Epithelial cell of proximal tubule (primary cell): ENCODE data around the gene CCDC117. TPM values are rescaled to one million over a fixed set of nuclear protein-coding genes. Genes with fewer than 3 reads are reported as not detected.

Source experiments
- DNase-seq: peaks from one replicate; pipeline ENCODE4 v3.0.0-alpha.2; 2011; ENCODE audit warnings: low read depth
- H3K4me3 ChIP-seq: 2 replicates; pipeline ENCODE4 v1.5.1; 2011; ENCODE audit warnings: low read depth, mild to moderate bottlenecking, low read length
- total RNA-seq: library from RNA; depleted of rRNA; stranded (reverse); fragments of >200 nt; gene quantifications from 2 replicates; pipeline ENCODE4 v1.2.3, GENCODE V29; 2015
- TF ChIP-seq, protein P1 (sequence below): conservative IDR thresholded peaks from 2 replicates; pipeline ENCODE4 v1.5.1; 2012; ENCODE audit warnings: low read depth, mild to moderate bottlenecking, low read length

The CCDC117 gene
- total RNA-seq, 1 donor from 2014 or later, result 17.1 TPM

DNA sequence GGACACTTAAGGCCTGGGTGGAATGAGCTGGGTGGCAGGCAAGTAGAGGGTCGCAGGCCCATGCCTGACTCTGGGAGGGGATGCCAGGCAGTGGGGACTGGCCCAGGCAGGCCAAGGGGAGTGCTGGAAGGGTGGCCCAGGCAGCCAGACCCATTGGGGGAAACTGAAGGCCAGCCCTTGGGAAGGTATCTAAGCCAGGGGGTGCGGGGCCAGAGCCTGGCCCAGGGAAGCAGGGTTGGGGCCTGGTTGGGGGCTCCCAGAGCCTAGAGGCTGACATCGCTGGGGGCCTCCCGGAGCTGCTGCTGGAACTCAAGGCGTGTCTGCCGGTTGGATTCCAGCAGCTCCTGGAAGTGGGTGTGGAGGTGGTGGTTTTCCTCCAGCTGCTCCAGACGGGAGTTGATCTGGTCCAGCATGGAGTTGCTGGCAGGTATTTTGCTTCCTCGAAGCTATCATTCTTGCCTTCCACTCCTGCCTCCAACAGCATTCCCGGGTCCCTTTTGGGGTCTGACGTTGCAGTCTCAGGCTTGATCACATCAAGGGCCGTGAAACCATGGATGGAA lies 63.2 kb downstream of the CCDC117 start:
- no peak for DNase-seq
- TF ChIP-seq, protein P1, sequence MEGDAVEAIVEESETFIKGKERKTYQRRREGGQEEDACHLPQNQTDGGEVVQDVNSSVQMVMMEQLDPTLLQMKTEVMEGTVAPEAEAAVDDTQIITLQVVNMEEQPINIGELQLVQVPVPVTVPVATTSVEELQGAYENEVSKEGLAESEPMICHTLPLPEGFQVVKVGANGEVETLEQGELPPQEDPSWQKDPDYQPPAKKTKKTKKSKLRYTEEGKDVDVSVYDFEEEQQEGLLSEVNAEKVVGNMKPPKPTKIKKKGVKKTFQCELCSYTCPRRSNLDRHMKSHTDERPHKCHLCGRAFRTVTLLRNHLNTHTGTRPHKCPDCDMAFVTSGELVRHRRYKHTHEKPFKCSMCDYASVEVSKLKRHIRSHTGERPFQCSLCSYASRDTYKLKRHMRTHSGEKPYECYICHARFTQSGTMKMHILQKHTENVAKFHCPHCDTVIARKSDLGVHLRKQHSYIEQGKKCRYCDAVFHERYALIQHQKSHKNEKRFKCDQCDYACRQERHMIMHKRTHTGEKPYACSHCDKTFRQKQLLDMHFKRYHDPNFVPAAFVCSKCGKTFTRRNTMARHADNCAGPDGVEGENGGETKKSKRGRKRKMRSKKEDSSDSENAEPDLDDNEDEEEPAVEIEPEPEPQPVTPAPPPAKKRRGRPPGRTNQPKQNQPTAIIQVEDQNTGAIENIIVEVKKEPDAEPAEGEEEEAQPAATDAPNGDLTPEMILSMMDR, result no peak
- H3K4me3 ChIP-seq, result no peak overlapping the region

DNA sequence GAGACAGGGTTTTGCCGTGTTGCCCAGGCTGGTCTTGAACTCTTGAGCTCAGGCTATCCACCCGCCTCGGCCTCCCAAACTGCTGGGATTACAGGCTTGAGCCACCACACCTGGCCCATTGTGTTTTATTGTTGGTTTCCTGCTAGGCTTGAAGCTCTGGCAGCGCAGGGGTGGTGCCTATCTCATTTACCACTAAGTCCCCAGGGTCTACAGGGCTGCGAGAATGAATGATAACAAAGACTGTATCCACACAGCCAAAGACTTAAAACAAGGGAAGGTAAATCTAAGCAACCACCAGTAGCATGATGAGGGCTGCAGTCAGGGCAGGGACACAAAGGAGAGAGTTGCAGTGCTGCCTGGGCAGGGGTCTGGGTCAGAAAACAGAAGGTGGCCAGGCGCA lies 65.1 kb downstream of the CCDC117 start:
- TF ChIP-seq, protein P1, result no peak
- DNase-seq, result no peak
- no peak overlapping the region for H3K4me3 ChIP-seq

Other genes with a start within 250 kb of the CCDC117 start
- 0.72 and 3.7 TPM in 2 replicates for gene TTC28, start 92.9 kb upstream of the CCDC117 start, total RNA-seq
- gene CHEK2, start 30.9 kb upstream of the CCDC117 start, total RNA-seq, result 13.1 and 19.9 TPM in 2 replicates
- 19.7 and 28.3 TPM in 2 replicates for gene HSCB, start 30.7 kb upstream of the CCDC117 start, total RNA-seq
- 147 and 153 TPM in 2 replicates for gene XBP1, start 27.9 kb downstream of the CCDC117 start, total RNA-seq
- gene ZNRF3, start 110.9 kb downstream of the CCDC117 start, total RNA-seq, result 12.2 and 15.6 TPM in 2 replicates